ENCODE data around the gene ZCCHC7.
"Not testable (repeated sequence)": the region's sequence is repeated elsewhere in the genome, so short reads cannot be mapped to it uniquely, and the experiment has no call there.

The ZCCHC7 gene

GRCh38 chr9:37197158-37198038 lies 77.0 kb downstream of the ZCCHC7 start:
- in situ Hi-C loops (cut with MboI; ENCODE audit: low pct_unique_long_range_greater_than_20kb, low sequenced_read_pairs, unreplicated experiment): no loop called here
- no peak for TF ChIP-seq CTCF (IDR thresholded peaks at IDR 0.05; ENCODE audit: extremely low read depth, insufficient read depth, missing control alignments)
- DNase-seq (ENCODE audit: low spot score): peak; percentile 22

GRCh38 chr9:37198039-37198729 lies 77.8 kb downstream of the ZCCHC7 start:
- no peak for DNase-seq (ENCODE audit: low spot score)
- in situ Hi-C loops (cut with MboI; ENCODE audit: low pct_unique_long_range_greater_than_20kb, low sequenced_read_pairs, unreplicated experiment): no loop called here
- TF ChIP-seq CTCF (IDR thresholded peaks at IDR 0.05; ENCODE audit: extremely low read depth, insufficient read depth, missing control alignments): no peak

GRCh38 chr9:37198831-37199230 lies 78.5 kb downstream of the ZCCHC7 start:
- no peak for DNase-seq (ENCODE audit: low spot score)
- TF ChIP-seq CTCF (IDR thresholded peaks at IDR 0.05; ENCODE audit: extremely low read depth, insufficient read depth, missing control alignments): no peak
- in situ Hi-C loops (cut with MboI; ENCODE audit: low pct_unique_long_range_greater_than_20kb, low sequenced_read_pairs, unreplicated experiment): no loop called here

- in situ Hi-C loops (cut with MboI; ENCODE audit: low pct_unique_long_range_greater_than_20kb, low sequenced_read_pairs, unreplicated experiment): no loop called here
- TF ChIP-seq CTCF (IDR thresholded peaks at IDR 0.05; ENCODE audit: extremely low read depth, insufficient read depth, missing control alignments): no peak
- no peak for DNase-seq (ENCODE audit: low spot score)
Measured at GRCh38 chr9:37200433-37201005, 80.1 kb downstream of the ZCCHC7 start.

- DNase-seq (ENCODE audit: low spot score): no peak
- TF ChIP-seq CTCF (IDR thresholded peaks at IDR 0.05; ENCODE audit: extremely low read depth, insufficient read depth, missing control alignments): no peak
Measured at GRCh38 chr9:37201581-37201980, 81.2 kb downstream of the ZCCHC7 start.

GRCh38 chr9:37202091-37202490 lies 81.7 kb downstream of the ZCCHC7 start:
- in situ Hi-C loops (cut with MboI; ENCODE audit: low pct_unique_long_range_greater_than_20kb, low sequenced_read_pairs, unreplicated experiment): no loop called here
- no peak for DNase-seq (ENCODE audit: low spot score)
- TF ChIP-seq CTCF (IDR thresholded peaks at IDR 0.05; ENCODE audit: extremely low read depth, insufficient read depth, missing control alignments): no peak

More at GRCh38 chr9:37201581-37201980, 81.2 kb downstream of the ZCCHC7 start:
- in situ Hi-C loops (cut with MboI; ENCODE audit: low pct_unique_long_range_greater_than_20kb, low sequenced_read_pairs, unreplicated experiment): no loop called here

GRCh38 chr9:37203456-37203855 lies 83.1 kb downstream of the ZCCHC7 start:
- DNase-seq (ENCODE audit: low spot score); in situ Hi-C loops (cut with MboI; ENCODE audit: low pct_unique_long_range_greater_than_20kb, low sequenced_read_pairs, unreplicated experiment): not testable (repeated sequence)
